GM12872 (cell line): ENCODE data around the gene MTMR3.

Experiments
- CTCF ChIP-seq: IDR thresholded peaks from 3 replicates; pipeline ENCODE4 v1.5.1; 2011; ENCODE audit warnings: low read depth, mild to moderate bottlenecking, low read length, moderate library complexity; ENCODE audit not compliant: insufficient read depth

Gene MTMR3

GRCh38 chr22:29872989-29873388 is 10.0 kb upstream of the MTMR3 start:
- TF ChIP-seq CTCF = no peak

GRCh38 chr22:29873943-29874342 is 9.0 kb upstream of the MTMR3 start:
- TF ChIP-seq CTCF = no peak

DNA sequence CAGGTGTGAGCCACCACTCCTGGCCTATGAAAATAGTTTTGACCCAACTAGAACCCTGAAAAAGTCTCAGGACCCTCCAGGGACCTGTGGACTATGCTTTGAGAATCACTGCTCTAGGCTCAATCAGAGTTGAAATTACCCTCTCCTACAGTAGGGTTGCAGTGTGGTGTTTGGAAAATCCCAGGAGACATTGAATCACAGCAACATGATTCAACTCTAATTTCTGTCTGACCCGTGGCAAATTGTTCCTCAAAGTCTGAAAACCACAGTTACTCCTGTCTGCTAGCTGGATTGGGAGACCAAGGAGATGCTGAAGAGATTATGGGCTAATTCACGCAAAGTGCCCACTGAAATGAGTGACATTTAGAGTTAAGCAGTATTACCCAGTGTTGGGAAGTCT is 5.4 kb upstream of the MTMR3 start:
- no peak for TF ChIP-seq CTCF

- TF ChIP-seq CTCF = no peak
Measured at GRCh38 chr22:29879753-29880152, 3.2 kb upstream of the MTMR3 start.

- no peak for TF ChIP-seq CTCF
Measured at GRCh38 chr22:29882716-29883044, 294 bp upstream of the MTMR3 start.

- TF ChIP-seq CTCF = no peak
Measured at GRCh38 chr22:29883775-29884097, 762 bp downstream of the MTMR3 start.

DNA sequence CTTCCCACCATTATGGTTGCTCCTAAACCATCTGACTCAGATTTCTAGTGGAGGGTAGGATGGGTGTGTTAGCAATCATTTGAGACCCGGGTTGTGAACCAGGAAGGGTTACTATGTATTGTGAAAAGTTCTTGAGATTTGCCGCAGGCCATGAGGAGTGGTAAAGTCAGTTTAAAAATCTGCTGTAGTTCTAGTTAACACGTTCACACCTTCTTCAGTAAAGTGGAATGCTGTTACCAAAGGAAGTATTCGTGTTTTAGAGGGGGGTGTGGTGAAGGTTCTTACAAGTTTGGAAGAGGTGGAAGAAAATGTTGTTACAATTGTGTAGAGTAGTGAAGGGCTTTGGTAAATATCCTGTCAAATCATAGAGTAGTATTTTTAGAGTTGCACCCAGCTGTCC is 2.6 kb downstream of the MTMR3 start:
- TF ChIP-seq CTCF = no peak

DNA sequence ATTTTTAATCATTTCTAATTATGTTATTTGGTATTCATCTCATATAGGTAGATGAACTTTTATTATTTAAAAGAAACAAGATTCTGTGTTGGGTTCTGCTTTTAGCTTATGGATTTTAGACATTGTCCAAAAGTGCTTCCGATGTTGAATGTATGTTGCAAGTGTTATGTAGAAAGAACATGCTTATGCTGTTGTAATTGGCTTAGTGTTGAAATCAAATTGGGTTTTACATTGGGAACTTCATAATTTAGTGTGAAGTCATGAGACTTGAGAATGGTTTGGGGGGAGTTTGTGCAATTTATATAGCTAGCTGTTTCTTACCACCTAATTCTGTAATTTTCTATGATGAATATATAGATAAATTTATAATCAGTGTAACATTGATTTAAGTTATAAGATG is 3.6 kb downstream of the MTMR3 start:
- no peak for TF ChIP-seq CTCF
